Prostate gland (tissue), 2 donors: Measurements from ENCODE around the gene STK38. TPM values are rescaled to one million over a fixed set of nuclear protein-coding genes. Genes with fewer than 3 reads are reported as not detected.

Experiments used
- DNase-seq: peaks from one replicate; pipeline ENCODE4 v3.0.0-alpha.2; 2019; ENCODE audit warnings: low spot score
- H3K27ac ChIP-seq, 2 donors: fragments of 200-600 bp; sonication (generic); 2 replicates each; pipeline ENCODE4 v1.5.1; 2017 to 2019
- H3K27me3 ChIP-seq: fragments of 200-600 bp; sonication (generic); replicated peaks from 2 replicates; pipeline ENCODE4 v1.5.1; 2019; ENCODE audit not compliant: insufficient read depth
- H3K36me3 ChIP-seq, 2 donors: fragments of 200-600 bp; sonication (generic); 1 replicate in 1 of 2; 2 replicates in 1 of 2; pipeline versions ENCODE4 v1.5.1 to v1.8.1; 2017 to 2019
- H3K4me1 ChIP-seq: fragments of 200-600 bp; sonication (generic); replicated peaks from 2 replicates; pipeline ENCODE4 v1.5.1; 2019
- H3K4me3 ChIP-seq, 2 donors: fragments of 200-600 bp; sonication (generic); 2 replicates each; pipeline ENCODE4 v1.5.1; 2017 to 2019
- H3K9me3 ChIP-seq: fragments of 200-600 bp; sonication (generic); 2 replicates; pipeline ENCODE4 v1.5.1; 2017
- POLR2A ChIP-seq: fragments of 450-650 bp; IDR thresholded peaks from one replicate; pipeline ENCODE4 v1.6.1; 2016; ENCODE audit warnings: antibody characterized with exemption, mild to moderate bottlenecking
- POLR2AphosphoS5 ChIP-seq: sonication (generic); formaldehyde crosslinking; IDR thresholded peaks from one replicate; pipeline ENCODE4 v1.6.1; 2017; ENCODE audit warnings: antibody characterized with exemption
- WGBS: methylation state at CpG from one replicate; pipeline ENCODE4 v1.1.5; 2018; 5-methylcytosine and 5-hydroxymethylcytosine counted together
- intact Hi-C: fragments of 100-400 bp; cut with DNase I; formaldehyde crosslinking; loops from one replicate; pipeline ENCODE4 v1.14.2; 2022
- total RNA-seq, 2 donors: library from RNA; depleted of rRNA; stranded (reverse); fragments of >200 nt; gene quantifications; one replicate each; pipeline ENCODE4 v1.1.0, GENCODE V29; 2016
- TF ChIP-seq, protein P1 (sequence below), 4 experiments: fragments of 200-600 bp in 2 of 4; fragments of 450-650 bp in 2 of 4; sonication (generic) in 2 of 4; IDR thresholded peaks; 1 replicate in 3 of 4; 2 replicates in 1 of 4; pipeline ENCODE4 v1.5.1; 2016 to 2019; ENCODE audit warnings: antibody characterized with exemption in 4 of 4, mild to moderate bottlenecking in 2 of 4, moderate library complexity in 2 of 4

The STK38 gene
- total RNA-seq, 2 donors from 2014 or later: 16.5 to 17.7 TPM

DNA sequence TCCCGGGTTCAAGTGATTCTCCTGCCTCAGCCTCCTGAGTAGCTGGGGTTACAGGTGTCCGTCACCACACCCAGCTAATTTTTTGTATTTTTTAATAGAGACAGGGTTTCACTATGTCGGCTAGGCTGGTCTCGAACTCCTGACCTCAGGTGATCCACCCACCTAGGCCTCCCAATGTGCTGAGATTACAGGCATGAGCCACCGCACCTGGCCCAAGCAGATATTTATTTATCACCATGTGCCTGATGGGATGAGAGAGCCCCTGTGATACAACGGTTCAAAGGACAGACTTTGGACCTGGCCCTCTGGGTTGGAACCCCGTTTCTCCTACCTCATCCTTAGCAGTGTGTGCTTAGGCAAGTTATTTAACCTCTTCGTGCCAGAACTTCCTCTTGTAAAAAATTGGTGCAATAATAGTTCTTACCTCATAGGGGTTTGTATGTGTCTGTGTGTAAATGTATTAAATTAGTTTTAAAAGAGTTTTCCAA lies 19.2 kb upstream of the STK38 start:
- no peak for DNase-seq
- no peak overlapping the region for H3K4me3 ChIP-seq
- H3K36me3 ChIP-seq: no peaks in the 10 kb centered on the region
- no peaks in the 10 kb centered on the region for H3K9me3 ChIP-seq
- TF ChIP-seq POLR2A (no peak), POLR2AphosphoS5 (no peak)
- TF ChIP-seq, protein P1, sequence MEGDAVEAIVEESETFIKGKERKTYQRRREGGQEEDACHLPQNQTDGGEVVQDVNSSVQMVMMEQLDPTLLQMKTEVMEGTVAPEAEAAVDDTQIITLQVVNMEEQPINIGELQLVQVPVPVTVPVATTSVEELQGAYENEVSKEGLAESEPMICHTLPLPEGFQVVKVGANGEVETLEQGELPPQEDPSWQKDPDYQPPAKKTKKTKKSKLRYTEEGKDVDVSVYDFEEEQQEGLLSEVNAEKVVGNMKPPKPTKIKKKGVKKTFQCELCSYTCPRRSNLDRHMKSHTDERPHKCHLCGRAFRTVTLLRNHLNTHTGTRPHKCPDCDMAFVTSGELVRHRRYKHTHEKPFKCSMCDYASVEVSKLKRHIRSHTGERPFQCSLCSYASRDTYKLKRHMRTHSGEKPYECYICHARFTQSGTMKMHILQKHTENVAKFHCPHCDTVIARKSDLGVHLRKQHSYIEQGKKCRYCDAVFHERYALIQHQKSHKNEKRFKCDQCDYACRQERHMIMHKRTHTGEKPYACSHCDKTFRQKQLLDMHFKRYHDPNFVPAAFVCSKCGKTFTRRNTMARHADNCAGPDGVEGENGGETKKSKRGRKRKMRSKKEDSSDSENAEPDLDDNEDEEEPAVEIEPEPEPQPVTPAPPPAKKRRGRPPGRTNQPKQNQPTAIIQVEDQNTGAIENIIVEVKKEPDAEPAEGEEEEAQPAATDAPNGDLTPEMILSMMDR (IDR thresholded peaks at IDR 0.05): no peak
- H3K27me3 ChIP-seq: no peaks in the 10 kb centered on the region
- intact Hi-C loops: no loop called here
- no peak overlapping the region for H3K27ac ChIP-seq
- 79% methylated on average over 8 of the region's 8 CpGs for WGBS
- no peaks in the 10 kb centered on the region for H3K4me1 ChIP-seq

DNA sequence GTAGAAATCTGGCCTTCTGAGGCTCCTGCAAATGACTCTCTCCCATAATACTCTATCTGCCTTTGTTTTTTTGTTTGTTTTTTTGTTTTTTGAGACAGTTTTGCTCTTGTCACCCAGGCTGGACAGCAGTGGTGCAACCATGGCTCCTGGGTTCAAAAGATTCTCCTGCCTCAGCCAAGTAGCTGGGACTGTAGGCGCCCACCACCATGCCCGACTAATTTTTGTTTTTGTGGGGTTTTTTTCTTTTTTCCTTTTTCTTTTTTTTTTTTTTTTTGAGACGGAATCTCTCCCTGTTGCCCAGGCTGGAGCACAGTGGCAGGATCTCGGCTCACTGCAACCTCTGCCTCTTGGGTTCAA lies 16.6 kb upstream of the STK38 start:
- no peaks in the 10 kb centered on the region for H3K4me1 ChIP-seq
- H3K36me3 ChIP-seq: no peaks in the 10 kb centered on the region
- intact Hi-C loops: no loop called here
- no peak for TF ChIP-seq POLR2A
- TF ChIP-seq, protein P1 (IDR thresholded peaks at IDR 0.05): no peak
- TF ChIP-seq POLR2AphosphoS5: no peak
- no peak for DNase-seq
- no peak overlapping the region for H3K4me3 ChIP-seq
- no peaks in the 10 kb centered on the region for H3K9me3 ChIP-seq
- no peak overlapping the region for H3K27ac ChIP-seq
- WGBS: 92% methylated on average over 4 of the region's 4 CpGs
- no peaks in the 10 kb centered on the region for H3K27me3 ChIP-seq

DNA sequence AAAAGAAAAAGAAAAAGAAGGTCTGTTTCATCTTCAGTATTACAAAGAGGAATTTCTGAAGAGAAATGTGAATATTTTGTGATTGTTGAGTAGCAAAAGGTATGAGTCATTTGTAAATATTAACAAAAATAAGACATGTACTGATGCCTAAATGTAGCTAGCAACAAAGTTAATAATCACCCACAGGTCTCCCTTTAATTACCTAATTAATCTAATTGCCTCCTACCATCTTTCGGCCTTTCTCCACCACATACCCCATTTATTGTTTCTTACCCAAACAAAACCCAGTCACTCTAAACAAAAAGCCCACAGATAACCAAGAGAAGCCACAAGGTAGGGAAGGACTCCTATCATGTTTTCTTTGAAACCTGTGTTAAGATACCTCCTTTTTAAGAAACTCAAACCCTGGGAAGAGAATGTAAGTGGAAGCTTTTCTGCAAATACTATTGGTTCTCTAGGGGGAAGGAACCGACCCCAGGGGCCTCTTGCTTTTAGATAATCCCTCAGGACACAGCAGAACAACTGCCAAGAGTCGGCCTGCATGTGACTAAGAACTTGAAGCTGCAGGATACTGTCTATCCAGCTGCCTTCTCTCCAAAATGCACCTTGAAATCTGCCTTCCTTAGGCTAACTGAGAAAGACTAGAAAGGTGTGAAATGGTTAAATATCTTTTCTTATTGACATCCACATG lies 16.1 kb upstream of the STK38 start:
- H3K27me3 ChIP-seq: no peaks in the 10 kb centered on the region
- H3K4me3 ChIP-seq: no peak overlapping the region
- no peaks in the 10 kb centered on the region for H3K9me3 ChIP-seq
- H3K36me3 ChIP-seq: no peaks in the 10 kb centered on the region
- no peak for DNase-seq
- H3K4me1 ChIP-seq: no peaks in the 10 kb centered on the region
- intact Hi-C loops: no loop called here
- no peak overlapping the region for H3K27ac ChIP-seq
- TF ChIP-seq POLR2A: no peak
- TF ChIP-seq POLR2AphosphoS5: no peak
- TF ChIP-seq, protein P1 (IDR thresholded peaks at IDR 0.05): no peak
- 64% methylated on average over 3 of the region's 3 CpGs for WGBS

DNA sequence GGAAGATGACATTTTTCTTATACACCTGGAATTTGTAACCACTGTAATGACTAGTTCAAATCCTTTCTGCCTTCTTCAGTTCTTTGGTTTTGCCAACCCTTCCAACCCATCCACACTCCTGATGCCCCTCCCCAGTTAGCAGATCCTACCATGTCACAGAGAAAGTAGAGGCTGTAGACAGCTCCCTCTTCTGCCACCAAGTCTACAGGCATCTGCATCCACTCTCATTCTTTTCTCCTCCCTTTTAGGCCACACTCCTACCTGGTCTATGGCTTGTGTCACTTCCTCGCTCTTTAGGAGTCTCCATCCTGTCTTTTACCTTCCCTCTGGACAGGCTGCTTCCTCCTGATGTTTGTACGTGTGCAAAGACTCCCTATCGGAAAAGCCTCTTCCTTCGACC lies 13.5 kb upstream of the STK38 start:
- H3K27me3 ChIP-seq: no peaks in the 10 kb centered on the region
- intact Hi-C loops: no loop called here
- WGBS: 97% methylated on average over 4 of the region's 4 CpGs

More for the DNA sequence above, 13.5 kb upstream of the STK38 start:
- TF ChIP-seq, protein P1 (IDR thresholded peaks at IDR 0.05): no peak
- TF ChIP-seq POLR2AphosphoS5 (no peak), POLR2A (no peak)
- no peaks in the 10 kb centered on the region for H3K4me1 ChIP-seq
- H3K4me3 ChIP-seq: no peak overlapping the region
- no peak for DNase-seq
- H3K36me3 ChIP-seq: no peaks in the 10 kb centered on the region
- no peaks in the 10 kb centered on the region for H3K9me3 ChIP-seq
- H3K27ac ChIP-seq: no peak overlapping the region
